Activated naive CD4-positive, alpha-beta T cell treated with anti-CD3 and anti-CD28 coated beads, Interleukin-2, amount 50 U/mL, for 72 hours (primary cell): ENCODE data around the gene HNRNPF. TPM values are rescaled to one million over a fixed set of nuclear protein-coding genes. Genes with fewer than 3 reads are reported as not detected.
"Not testable (repeated sequence)": the region's sequence is repeated elsewhere in the genome, so short reads cannot be mapped to it uniquely, and the experiment has no call there.

Source experiments
- ATAC-seq, 2 donors: fragments of 150-1000 bp; cut with Tn5 transposase; 2 replicates each; pipeline ENCODE4 v1.10.0; 2021; ENCODE audit warnings: mild to moderate bottlenecking in 2 of 2, moderate library complexity in 2 of 2
- DNase-seq, 2 donors: peaks; one replicate each; pipeline ENCODE4 v3.0.0; 2021 to 2022; ENCODE audit warnings: low spot score in 2 of 2
- H3K27ac Mint-ChIP-seq, 2 donors: one replicate each; pipeline ENCODE4 v1.8.0; 2022; ENCODE audit warnings: mild to moderate bottlenecking in 2 of 2, mixed read lengths in 2 of 2
- H3K36me3 Mint-ChIP-seq, 2 donors: one replicate each; pipeline ENCODE4 v1.8.0; 2022; ENCODE audit warnings: mixed read lengths in 2 of 2
- H3K9me3 Mint-ChIP-seq, 2 donors: one replicate each; pipeline ENCODE4 v1.8.0; 2022; ENCODE audit warnings: mixed read lengths in 2 of 2
- total RNA-seq, 2 donors: library from RNA; stranded (reverse); gene quantifications; one replicate each; pipeline ENCODE4 v1.2.3, GENCODE V29; 2022

HNRNPF gene
- total RNA-seq, result 100 to 1,000 TPM; 410 to 434 TPM

- DNase-seq, result peak; percentile 97
- Mint-ChIP-seq H3K27ac (peak within 1 kb of the TSS; percentile 98 to 99), H3K9me3 (no peaks in the 10 kb centered on the region), H3K36me3 (peaks cover 49 to 51% of the 10 kb centered on the region in 2 donors)
- peak; percentile 81 to 82 for ATAC-seq
Observed at GRCh38 chr10:43408710-43409384, at the start of gene HNRNPF. HNRNPF (minus strand) TSS chr10:43409186; CDS start chr10:43387884, 21,302 bp downstream.

- ATAC-seq, result no peak
- H3K9me3 Mint-ChIP-seq, result no peaks in the 10 kb centered on the region
- H3K27ac Mint-ChIP-seq, result no peak overlapping the region
- DNase-seq, result no peak
- H3K36me3 Mint-ChIP-seq, result peaks cover 10 to 13% of the 10 kb centered on the region in 2 donors
Observed at GRCh38 chr10:43458227-43458626, 49.2 kb upstream of the HNRNPF start.

- H3K9me3 Mint-ChIP-seq, ATAC-seq, DNase-seq: not testable (repeated sequence)
- Mint-ChIP-seq H3K36me3 (peaks cover 10 to 16% of the 10 kb centered on the region in 2 donors), H3K27ac (peak overlapping the region; percentile 22 to 98)
Observed at GRCh38 chr10:43456561-43456960, 47.6 kb upstream of the HNRNPF start.

GRCh38 chr10:43454025-43454424, 45.0 kb upstream of the HNRNPF start:
- ATAC-seq, DNase-seq, H3K9me3 Mint-ChIP-seq: not testable (repeated sequence)
- H3K27ac Mint-ChIP-seq, result peak overlapping the region; percentile 98
- H3K36me3 Mint-ChIP-seq, result peaks cover 10 to 16% of the 10 kb centered on the region in 2 donors

GRCh38 chr10:43453266-43453831, 44.4 kb upstream of the HNRNPF start:
- Mint-ChIP-seq H3K9me3 (no peaks in the 10 kb centered on the region), H3K27ac (peak overlapping the region; percentile 93 to 98), H3K36me3 (peaks cover 10 to 16% of the 10 kb centered on the region in 2 donors)
- ATAC-seq (peak; percentile 6 to 56), DNase-seq (no peak)

- ATAC-seq (no peak), DNase-seq (no peak)
- Mint-ChIP-seq H3K27ac (peak overlapping the region; percentile 93 to 98), H3K36me3 (peaks cover 15 to 16% of the 10 kb centered on the region in 2 donors), H3K9me3 (peaks cover 0 to 4% of the 10 kb centered on the region in 2 donors)
Observed at GRCh38 chr10:43452356-43452914, 43.4 kb upstream of the HNRNPF start.

GRCh38 chr10:43448742-43449141, 39.8 kb upstream of the HNRNPF start:
- Mint-ChIP-seq H3K36me3 (peaks cover 5 to 24% of the 10 kb centered on the region in 2 donors), H3K27ac (no peak overlapping the region), H3K9me3 (peaks cover 4 to 9% of the 10 kb centered on the region in 2 donors)
- no peak for ATAC-seq
- DNase-seq, result no peak

- H3K9me3 Mint-ChIP-seq, DNase-seq, ATAC-seq: not testable (repeated sequence)
- Mint-ChIP-seq H3K36me3 (peaks cover 0 to 24% of the 10 kb centered on the region in 2 donors), H3K27ac (peak overlapping the region in 1 of 2 donors; percentile 5)
Observed at GRCh38 chr10:43446219-43447017, 37.4 kb upstream of the HNRNPF start.

GRCh38 chr10:43444897-43445466, 36.0 kb upstream of the HNRNPF start:
- no peak for ATAC-seq
- H3K27ac Mint-ChIP-seq, result no peak overlapping the region

GRCh38 chr10:43444323-43444722, 35.3 kb upstream of the HNRNPF start:
- Mint-ChIP-seq H3K36me3 (peaks cover 0 to 24% of the 10 kb centered on the region in 2 donors), H3K9me3 (peaks cover 4 to 9% of the 10 kb centered on the region in 2 donors), H3K27ac (no peak overlapping the region)
- DNase-seq, result no peak
- ATAC-seq, result no peak

More at GRCh38 chr10:43444897-43445466, 36.0 kb upstream of the HNRNPF start:
- H3K9me3 Mint-ChIP-seq, result peaks cover 4 to 9% of the 10 kb centered on the region in 2 donors
- peaks cover 0 to 24% of the 10 kb centered on the region in 2 donors for H3K36me3 Mint-ChIP-seq
- DNase-seq, result no peak

GRCh38 chr10:43440463-43441134, 31.6 kb upstream of the HNRNPF start:
- Mint-ChIP-seq H3K36me3 (peaks cover 7 to 17% of the 10 kb centered on the region in 2 donors), H3K27ac (no peak overlapping the region), H3K9me3 (no peaks in the 10 kb centered on the region)
- DNase-seq (no peak), ATAC-seq (no peak)

GRCh38 chr10:43437141-43437870, 28.3 kb upstream of the HNRNPF start:
- Mint-ChIP-seq H3K27ac (peak overlapping the region; percentile 95 to 98), H3K9me3 (no peaks in the 10 kb centered on the region), H3K36me3 (peaks cover 6 to 7% of the 10 kb centered on the region in 2 donors)
- ATAC-seq (no peak), DNase-seq (no peak)

- ATAC-seq (peak; percentile 96 to 97), DNase-seq (peak; percentile 91)
- Mint-ChIP-seq H3K36me3 (peaks cover 6 to 7% of the 10 kb centered on the region in 2 donors), H3K9me3 (no peaks in the 10 kb centered on the region), H3K27ac (peak within 1 kb of the TSS; percentile 98 to 99)
Observed at GRCh38 chr10:43436291-43437140, 27.5 kb upstream of the HNRNPF start, which contains the start of gene ZNF487. ZNF487 (plus strand) TSS chr10:43437111; CDS start chr10:43475814, 38,703 bp downstream.

GRCh38 chr10:43430926-43431663, 22.1 kb upstream of the HNRNPF start:
- ATAC-seq (no peak), DNase-seq (no peak)
- H3K27ac Mint-ChIP-seq, result no peak overlapping the region
- peaks cover under 1% of the 10 kb centered on the region in 2 donors for H3K36me3 Mint-ChIP-seq
- no peaks in the 10 kb centered on the region for H3K9me3 Mint-ChIP-seq
